HG02642 (cell line): ENCODE measurements around the gene MAD2L1BP.

Experiments
- ATAC-seq: cut with Tn5 transposase; IDR thresholded peaks from one replicate; pipeline ENCODE4 v1.9.1; 2021; ENCODE audit warnings: mild to moderate bottlenecking; ENCODE audit not compliant: unreplicated experiment, poor library complexity

Gene MAD2L1BP

DNA sequence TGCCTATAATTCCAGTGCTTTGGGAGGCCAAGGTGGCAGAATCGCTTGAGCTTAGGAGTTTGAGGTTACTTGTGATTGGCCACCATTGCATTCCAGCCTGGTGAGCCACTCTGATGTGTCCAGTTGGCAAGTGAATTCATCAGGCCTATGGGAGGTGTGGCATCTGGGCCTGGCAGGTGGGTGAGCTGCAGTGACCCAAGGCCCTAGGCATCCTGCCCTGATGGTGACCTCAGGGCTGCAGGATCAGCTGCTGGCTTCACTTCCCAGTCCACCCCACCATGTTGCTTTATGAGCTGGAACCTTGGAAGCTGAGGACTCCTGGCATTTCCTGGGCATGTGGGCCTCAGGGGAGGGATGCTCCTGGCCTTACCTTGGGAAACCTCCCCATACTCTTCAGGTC, 29.7 kb downstream of the MAD2L1BP start:
- no peak for ATAC-seq

DNA sequence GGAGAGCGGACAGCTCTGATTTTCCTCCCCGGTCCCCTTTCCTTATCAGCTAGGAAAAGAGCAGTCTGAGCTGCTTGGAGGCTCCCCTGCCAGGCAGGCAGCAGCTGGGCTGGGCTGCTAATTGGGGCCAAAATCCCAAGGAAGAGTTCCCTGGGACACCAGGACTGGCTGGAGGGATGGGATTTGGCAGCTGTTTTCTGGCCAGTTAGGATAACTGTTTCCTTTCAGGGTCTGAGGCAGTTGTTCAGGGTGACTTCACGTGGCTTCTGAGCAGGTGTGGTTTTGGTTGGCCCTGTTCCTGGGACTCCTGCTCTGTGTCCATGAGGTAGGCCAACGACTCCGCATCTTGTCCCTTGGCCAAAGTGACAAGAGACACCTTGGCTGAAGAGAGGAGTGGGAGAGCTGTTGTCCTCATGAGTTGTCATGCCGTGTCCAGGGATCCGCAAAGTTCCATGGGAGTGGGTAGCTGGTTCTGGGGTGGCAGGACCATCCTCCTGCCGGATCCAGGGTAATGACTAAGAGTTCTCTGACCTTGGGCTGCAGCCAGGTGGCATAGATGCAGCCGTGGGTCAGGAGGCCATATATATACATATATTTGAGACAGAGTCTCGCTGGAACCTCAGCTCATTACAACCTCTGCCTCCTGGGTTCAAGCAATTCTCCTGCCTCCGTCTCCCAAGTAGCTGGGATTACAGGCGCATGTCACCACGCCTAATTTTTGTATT, 30.7 kb downstream of the MAD2L1BP start:
- no peak for ATAC-seq

DNA sequence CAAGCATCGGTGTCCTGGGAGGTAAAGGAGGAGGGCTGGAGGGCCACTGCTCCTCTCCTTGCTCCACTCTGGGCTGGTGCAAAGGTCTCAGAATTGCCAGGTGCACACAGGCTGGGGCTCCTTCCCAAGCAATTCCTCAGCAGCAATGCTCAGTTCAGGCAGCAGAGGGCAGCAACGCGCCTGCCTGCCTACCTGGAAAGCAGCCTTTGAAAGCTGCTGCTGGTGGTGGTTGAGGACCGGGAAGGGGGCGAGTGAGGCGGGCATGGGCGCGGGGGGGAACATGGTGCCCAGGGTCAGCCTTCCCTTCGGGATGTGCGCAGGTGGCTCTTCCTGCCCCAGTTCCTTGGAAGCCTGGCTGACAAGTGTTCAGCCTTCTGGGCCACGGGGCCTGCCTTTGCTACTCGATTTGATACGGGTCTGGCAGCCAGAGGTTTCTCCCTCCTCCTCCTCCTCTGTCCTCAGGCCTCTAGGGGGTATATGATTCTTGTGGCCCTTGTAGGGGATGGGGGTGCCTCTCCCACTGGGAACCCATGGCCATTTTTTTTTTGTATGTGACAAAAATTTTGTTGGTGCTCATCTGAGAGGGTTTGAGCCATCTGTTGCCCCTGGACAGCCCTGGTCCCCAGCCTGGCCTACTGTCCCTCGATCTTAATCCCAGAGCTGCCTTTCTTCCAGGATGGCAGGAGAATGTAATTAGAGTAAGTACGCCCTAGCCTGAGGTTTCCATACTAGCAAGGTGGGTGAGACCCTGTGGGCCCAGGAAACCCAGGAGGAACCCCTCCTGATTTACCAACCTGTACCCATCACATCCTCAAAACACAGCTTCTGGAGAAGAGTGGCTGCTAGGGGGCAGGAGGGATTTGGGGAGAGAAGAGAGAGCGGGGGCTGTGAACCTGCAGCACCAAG, 31.9 kb downstream of the MAD2L1BP start:
- ATAC-seq = no peak

DNA sequence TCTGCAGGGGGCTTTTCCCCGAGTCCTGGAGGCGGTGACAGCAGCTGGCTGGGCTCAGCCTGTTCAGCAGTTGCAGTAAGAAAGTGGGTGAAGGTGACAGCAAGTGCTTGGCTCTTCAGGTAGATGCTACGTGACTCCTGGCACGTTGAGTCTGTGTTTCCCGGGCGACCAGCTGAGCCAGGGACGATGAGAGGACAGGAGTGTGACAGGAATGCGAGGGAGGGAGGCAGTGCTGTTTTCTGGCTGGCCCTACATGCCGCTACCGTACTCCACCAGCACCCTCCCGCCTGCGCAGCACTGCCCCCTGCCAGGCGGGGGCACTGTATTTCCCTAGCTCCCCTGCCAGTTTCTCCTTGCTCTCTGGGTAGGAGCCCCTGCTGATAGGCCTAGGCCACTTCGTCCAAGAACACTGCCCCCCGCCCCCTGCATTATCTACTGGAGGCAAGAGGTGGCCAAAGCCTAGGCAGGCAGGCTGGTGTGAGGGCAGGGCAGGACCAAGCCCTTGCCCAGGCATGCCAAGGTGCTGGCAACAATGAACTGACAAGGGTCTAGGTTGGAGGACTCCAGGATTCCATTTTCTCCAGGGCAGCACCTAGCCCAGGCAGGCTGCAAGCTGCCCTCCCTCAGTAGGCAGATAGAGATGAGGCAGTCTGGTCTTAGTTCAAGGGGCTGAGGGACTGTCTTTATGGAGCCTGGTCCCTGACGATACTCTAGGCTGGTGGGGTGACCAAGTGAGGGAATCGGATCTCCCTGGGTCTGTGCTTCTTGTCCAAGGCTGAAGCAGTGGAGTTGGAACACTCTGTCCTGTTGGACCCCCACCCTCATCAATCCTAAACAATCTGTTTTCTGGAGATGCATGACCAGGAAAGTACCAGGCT, 32.8 kb downstream of the MAD2L1BP start:
- peak; percentile 48 for ATAC-seq

DNA sequence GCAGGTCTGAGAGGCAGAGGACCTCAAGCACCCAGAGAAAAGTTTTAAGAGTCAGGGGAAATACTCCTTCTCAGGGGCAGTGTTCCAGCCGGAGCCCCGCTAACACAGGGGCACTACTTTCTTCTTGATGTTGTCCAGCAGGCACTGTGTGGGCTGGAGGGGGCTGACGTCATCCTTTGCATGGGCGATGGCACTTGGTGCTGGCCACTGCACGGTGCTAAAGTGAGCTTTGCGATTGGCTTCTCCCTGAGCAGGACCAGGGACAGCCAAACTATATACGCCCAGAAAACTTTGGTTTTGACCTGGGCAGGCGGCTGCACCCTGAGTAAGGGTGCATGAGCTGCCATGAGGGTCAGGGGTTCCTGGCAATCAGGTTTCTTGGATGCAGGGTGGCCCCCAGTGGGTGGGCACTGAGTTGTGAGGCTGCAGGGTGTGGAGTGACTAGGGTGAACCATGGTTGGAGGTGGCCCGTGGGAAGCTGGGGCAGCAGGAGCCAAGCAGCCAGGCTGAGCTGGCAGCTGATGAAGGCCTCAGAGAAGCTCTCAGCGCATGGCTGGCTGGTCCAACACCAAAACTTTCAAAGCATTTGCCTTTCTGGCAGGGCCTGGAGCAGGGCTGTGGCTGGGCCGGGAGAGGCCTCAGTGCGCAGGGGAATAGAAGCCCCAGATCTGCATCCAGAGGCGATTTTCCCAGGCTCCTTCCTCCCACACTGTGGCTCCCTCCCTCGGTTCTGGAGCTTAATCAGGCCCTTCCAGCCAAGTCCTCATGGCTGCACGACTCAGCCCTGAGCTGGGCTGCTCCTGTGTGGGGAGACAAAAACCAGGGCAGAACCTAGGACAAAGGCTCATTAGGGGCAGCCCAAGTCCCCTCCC, 33.6 kb downstream of the MAD2L1BP start:
- ATAC-seq = no peak

DNA sequence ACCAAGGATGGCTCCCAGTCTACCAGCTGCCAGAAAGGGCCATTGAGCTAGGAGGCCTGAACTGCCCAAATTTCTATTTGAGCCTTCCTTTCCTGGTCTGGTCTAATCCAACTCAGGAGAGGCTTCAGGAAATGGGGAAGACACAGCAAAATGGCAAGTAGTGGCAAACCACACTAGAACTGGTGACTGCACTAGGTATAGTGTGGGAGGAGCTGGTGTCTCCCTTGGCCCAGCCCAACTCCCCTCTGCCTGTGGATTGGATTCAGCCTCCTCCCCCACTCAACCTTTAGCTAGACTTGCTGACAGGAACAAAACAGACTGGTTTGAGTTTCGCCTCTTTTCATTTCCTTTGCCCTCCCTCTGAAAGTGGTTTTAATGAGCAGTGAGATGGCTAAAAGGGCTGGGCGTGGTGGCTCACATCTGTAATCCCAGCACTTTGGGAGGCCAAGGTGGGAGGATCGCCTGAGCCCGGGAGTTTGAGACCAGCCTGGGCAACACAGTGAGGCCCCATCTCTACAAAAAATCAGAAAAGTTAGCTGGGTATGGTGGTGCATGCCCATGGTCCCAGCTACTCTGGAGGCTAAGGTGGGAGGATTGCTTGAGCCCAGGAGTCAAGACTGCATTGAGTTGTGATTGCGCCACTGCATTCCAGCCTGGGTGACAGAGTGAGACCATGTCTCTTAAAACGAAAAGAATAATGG, 34.4 kb downstream of the MAD2L1BP start:
- no peak for ATAC-seq

DNA sequence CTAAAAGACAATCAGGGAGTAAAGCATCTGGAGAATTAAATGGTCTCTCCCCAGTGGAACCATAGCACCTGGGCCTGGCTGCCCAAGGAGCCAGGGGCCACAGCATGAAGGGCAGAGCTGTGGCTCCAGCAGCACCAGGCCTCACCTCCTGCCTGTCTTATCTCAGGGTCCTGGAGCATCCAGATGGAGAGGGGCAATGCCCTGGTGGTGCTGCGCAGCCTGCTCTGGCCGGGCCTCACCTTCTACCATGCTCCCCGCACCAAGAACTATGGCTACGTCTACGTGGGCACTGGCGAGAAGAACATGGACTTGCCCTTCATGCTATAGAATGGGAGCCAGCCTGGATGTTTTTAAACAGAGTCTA, 35.0 kb downstream of the MAD2L1BP start:
- no peak for ATAC-seq

DNA sequence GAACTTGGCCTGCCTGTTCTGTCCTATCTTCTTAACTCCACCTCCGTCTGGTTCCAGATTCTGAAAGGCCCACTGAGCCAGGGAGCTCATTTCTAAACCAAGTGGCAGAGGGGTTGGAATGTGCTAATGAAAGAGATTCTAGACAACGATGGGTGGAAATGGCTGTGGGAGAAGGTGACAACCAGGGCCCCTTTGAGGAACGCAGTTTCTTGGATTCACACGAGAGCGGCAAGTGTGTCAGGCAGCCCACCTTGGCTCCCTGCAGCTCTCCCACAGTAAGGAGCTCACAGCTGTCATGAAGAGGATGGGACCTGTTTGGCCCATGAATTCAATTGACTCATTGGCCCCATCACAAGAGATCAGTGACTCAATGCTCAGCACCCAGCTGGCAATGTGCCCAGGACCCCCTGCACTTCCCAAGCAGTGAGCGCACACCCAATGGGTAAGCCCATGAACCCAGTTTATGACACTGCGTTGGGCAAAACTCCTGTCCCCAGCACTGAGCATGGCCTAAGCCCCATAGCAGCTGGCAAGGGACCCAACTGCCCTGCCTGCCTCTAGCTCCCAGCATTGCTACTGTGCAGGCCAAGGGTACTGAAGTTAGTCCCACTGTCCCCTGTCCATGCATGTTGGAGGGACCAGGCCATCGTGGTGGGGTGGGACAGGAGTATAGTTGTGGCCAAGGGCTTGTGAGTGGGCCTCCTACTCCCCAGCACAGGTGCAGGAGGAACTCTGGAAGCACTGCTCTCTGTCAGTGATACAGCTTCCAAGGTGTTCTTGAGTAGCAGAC, 35.6 kb downstream of the MAD2L1BP start:
- no peak for ATAC-seq

DNA sequence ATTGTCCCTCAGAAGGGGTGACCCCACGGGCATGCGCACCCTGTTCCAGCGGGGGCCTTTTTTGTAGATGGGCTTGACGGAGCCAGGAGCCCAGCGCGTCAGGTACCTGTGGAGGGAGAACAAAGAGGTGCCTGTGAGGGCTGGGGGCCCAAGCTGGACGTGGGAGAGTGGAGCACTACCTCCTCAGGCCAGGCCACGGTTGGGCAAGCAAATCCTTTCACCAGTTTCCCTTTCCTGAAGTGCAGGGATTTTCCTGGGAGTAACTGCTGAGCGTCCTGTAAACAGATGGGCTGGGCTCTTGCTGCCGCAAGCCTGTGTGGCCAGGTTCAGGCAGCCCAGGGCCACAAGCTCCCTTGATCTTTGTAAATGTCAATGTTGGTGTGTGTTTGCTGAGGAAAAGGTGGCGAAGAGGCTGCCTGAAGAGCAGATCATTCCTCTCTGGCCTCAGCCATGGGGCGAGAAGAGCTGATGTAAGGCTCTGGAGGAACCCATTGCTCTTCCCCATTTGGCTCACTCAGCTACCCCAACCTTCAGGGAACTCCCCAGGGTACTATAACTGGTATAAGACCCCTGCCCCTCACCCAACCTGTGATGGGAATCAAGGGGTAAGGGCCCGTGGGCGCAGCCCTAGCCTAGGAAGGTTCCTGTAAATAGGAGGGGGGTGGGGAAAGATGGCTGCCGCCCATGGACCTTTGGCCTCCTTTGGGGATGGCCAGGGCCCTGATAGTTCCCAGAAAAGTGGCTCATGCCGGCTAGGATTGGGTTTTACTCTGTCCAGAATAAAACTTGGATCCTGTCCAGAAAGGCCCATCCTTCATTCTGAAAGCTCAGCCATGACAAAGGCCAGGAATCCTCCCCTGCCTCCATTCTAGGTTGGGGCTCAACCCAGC, 36.4 kb downstream of the MAD2L1BP start:
- ATAC-seq = no peak

DNA sequence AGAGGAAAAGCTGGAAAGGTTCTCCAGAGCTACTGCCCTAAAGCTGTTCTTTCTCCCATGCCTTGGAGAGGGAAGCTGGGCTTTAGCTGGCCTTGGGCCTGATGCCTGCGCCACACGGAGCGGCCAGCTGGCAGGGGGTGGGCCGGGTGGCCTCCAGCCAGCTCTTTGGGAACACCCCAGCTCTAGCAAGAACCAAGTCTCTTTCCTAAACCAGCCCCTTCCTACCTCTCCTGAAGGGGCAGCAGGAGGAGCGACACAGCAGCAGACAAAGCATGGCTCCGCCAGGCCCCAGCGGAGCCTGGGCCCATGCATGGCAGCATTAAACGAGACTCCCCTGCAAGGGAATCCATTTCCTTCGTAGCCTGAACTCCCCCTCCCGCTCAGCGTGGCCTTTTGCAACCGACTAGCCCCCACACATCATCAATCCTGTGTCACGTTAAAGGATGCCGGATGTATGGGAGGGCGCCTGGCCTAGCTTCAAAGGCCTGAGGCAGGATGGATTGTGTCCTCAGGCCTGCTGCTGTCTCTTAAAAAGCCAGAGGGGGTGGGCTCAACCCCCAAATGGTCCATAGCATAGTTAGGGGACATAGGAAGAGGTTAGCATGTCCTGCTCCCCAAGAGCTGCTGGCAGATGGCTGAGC, 37.9 kb downstream of the MAD2L1BP start:
- no peak for ATAC-seq

DNA sequence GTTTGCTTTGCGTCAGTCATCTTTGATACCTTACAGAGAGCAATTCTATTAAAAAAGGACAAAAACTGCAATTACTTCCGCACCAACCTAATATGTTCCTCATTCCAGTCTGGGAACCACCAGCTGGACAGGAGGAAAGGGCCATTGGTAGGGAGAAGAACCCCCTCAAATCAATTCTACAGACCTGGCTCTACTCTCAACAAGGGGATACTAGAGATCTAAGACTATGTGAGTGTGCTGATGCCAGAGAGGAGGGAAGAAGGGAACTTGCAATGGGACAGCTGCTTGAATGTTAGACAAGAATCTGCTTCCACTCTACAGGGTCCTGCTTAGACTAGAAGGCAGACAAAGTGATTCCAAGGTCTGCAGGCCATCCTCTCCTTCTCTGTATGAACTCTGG, 38.7 kb downstream of the MAD2L1BP start:
- ATAC-seq = no peak

DNA sequence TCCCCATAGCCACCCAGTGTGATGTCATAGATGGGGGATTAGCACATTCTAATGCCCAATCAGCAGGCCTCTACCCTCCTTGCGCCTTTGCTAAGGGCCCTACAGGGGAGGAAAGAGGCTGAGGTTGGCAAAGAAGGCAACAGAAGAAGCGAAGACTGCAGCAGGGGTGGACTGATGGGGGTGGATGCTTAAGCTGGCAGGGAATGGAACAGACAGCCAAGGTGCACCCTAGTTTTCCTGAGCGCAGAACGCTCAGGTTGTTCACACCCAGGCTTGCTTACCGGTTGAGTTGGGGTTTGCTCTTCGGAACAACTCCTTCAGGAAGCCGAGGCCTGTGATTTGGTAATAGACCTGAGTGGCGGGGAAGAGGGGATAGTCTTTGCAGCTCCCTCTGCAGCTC, 39.3 kb downstream of the MAD2L1BP start:
- ATAC-seq = no peak

DNA sequence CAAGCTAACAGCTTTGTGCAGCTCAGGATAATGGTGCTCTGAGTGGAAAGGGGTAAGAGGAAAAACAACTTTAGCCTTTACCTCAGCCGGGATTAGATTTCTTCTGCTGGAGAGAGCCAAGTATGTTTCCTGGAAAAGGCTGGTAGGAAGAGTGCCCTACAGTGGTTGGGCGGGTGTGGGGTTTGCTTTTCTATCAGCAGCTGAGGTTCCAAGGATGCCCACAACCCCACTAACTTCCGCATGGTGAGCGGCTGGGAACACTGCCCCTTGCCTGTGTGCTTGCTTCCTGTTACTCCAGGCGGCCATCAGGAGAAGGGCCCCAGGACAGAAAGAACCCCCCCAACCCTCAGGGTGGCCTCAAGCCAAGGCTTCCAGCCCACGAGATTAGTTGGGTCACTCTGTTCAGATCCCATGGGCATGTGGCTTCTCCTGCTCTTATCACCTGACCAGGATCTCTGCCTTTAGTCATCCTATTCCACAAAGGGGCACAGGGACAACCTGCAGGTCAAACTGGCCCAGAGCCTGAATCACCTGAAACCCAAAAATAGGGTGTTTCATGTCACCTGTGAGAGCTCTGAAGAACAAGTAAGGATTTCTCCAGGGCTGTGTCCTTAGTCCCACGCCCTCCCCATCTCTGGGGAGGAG, 41.4 kb downstream of the MAD2L1BP start:
- no peak for ATAC-seq

DNA sequence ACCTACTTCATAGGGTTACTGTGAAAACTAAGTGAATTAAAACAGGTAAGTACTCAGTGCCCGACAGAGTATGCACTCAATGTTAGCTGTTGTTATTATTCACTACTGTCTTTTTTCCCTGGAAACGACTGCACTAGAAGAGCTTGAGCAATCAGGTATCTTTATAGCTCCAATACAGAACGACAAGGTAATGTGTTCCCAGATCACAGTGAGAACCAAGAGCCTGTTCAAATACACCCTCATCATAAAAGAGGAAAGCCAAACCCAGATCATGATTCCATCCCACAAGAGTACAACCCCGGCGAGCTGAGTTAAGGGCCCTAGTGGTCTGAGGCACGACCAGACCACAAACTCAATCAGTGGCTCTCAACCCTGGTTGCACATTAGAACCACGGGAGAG, 42.1 kb downstream of the MAD2L1BP start:
- ATAC-seq = no peak

DNA sequence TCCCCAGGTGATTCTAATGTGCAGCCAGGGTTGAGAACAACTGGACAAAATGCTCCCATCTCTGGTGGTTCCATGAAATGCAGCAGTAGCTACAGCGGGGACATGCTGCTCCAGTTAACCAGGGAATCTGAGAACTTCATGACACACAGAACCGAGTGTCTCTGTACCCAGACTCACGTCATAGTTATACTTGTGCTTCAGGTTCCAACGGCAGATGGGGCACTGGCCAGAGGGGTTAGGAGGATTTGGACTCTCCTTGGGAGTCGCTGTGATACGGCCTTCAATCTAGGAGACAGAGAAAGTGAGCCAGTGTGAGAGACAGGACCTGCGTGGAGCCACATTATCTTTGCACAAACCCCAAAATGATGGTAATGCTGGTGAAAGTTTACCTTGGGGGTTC, 42.7 kb downstream of the MAD2L1BP start:
- ATAC-seq = no peak

DNA sequence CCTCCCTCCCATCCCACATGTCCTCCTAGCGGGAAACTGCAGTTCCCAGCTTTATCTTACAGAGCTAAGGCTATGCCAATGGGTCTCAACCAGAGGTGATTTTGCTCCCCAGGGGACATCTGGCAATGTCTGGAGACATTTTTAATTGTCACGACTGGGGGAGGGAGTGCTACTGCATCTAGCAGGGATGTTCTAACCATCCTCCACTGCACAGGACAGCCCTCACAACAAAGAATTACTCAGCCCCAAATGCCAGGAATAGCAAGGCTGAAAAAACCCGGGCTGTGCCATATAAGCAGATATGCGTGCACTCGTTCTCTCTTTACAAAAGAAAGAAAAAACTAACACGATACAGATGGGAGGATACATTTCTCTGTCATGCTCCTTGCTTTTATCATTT, 43.4 kb downstream of the MAD2L1BP start:
- no peak for ATAC-seq
